ENCODE data around the gene MRPL22.
"Not testable (repeated sequence)": the region's sequence is repeated elsewhere in the genome, so short reads cannot be mapped to it uniquely, and the experiment has no call there.

The MRPL22 gene

DNA sequence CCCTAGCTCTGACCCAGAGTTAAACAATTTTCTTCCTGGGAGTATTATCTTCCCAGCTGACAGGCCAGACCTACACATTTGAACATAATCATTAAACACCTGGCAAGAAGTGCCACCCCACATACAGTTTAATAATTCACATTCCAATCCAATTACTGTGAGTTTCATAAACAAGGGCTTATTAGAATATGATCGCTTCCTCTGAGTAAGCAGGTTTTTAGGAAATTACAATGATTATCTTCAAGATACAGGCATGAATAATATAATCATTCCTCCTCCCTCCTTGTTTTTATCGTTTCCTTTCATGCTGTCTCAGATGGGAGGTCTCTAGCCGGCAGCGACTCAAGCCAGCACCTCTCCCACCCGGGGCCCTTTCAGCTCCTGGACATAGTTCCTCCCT lies 56.9 kb downstream of the MRPL22 start:
- DNase-seq (ENCODE audit: low read depth), result no peak

DNA sequence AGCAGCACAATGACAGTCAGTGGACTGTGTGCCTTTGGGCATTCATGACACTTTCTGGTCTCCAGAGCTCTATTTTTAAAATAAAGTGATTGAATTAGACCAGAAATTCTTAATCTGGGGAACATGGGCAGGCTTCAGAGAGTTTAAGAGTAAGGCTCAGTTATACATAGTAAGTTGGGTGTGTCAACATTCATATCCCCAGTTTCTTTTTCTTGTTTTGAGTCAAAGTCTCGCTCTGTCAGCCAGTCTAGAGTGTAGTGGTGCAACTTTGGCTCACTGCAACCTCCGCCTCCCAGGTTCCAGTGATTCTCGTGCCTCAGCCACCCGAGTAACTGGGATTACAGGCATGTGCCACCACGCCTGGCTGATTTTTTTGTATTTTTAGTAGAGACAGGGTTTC lies 59.0 kb downstream of the MRPL22 start:
- DNase-seq (ENCODE audit: low read depth), result no peak

GRCh38 chr5:155001523-155001922 lies 60.6 kb downstream of the MRPL22 start:
- DNase-seq (ENCODE audit: low read depth), result no peak

GRCh38 chr5:155002722-155003121 lies 61.8 kb downstream of the MRPL22 start:
- not testable (repeated sequence) for DNase-seq (ENCODE audit: low read depth)

GRCh38 chr5:155004138-155004744 lies 63.4 kb downstream of the MRPL22 start:
- DNase-seq (ENCODE audit: low read depth), result no peak

DNA sequence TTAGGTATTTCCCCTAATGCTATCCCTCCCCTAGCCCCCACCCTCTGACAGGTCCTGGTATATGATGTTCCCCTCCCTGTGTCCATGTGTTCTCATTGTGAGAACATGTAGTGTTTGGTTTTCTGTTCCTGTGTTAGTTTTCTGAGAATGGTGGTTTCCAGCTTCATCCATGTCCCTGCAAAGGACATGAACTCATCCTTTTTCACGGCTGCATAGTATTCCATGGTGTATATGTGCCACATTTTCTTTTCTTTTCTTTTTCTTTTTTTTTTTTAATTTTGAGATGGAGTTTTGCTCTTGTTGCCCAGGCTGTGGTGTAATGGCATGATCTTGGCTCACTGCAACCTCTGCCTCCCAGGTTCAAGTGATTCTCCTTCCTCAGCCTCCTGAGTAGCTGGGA lies 65.4 kb downstream of the MRPL22 start:
- not testable (repeated sequence) for DNase-seq (ENCODE audit: low read depth)

- no peak for DNase-seq (ENCODE audit: low read depth)
Observed at GRCh38 chr5:155008669-155009068, 67.8 kb downstream of the MRPL22 start.

GRCh38 chr5:155010881-155011280 lies 70.0 kb downstream of the MRPL22 start:
- DNase-seq (ENCODE audit: low read depth), result no peak

GRCh38 chr5:155013526-155013925 lies 72.7 kb downstream of the MRPL22 start, which contains the start of gene KIF4B:
Gene KIF4B, plus strand, starts transcription at chr5:155013755. Its CDS starts 105 bp downstream, at chr5:155013860.
- DNase-seq (ENCODE audit: low read depth), result no peak

GRCh38 chr5:155015239-155015638 lies 74.4 kb downstream of the MRPL22 start:
- no peak for DNase-seq (ENCODE audit: low read depth)

- DNase-seq (ENCODE audit: low read depth), result no peak
Observed at GRCh38 chr5:155017610-155018009, 76.7 kb downstream of the MRPL22 start.

Measured in stimulated activated CD8-positive, alpha-beta memory T cell treated with anti-CD3 and anti-CD28 coated beads, Interleukin-12 subunit alpha, Interleukin-12 subunit beta, amount 100 ng/mL, for 4 hours (primary cell).